CD14-positive monocyte (primary cell): Measurements from ENCODE around the gene GPR34. TPM values are rescaled to one million over a fixed set of nuclear protein-coding genes. Genes with fewer than 3 reads are reported as not detected.

ENCODE experiments used
- DNase-seq, 3 donors: peaks; one replicate each; pipeline ENCODE4 v3.0.0-alpha.2; 2011 to 2022
- H2AFZ ChIP-seq: 2 replicates; pipeline ENCODE4 v1.6.0; 2012; ENCODE audit warnings: mild to moderate bottlenecking, low read depth, low read length, inconsistent platforms; ENCODE audit not compliant: insufficient read depth, poor library complexity, severe bottlenecking
- H3K27ac ChIP-seq, 2 donors: 1 replicate in 1 of 2; 2 replicates in 1 of 2; pipeline ENCODE4 v1.5.1; 2012 to 2013; ENCODE audit warnings: low read length in 2 of 2, control low read depth in 1 of 2, inconsistent platforms in 1 of 2, low read depth in 1 of 2, mild to moderate bottlenecking in 1 of 2
- H3K27me3 ChIP-seq, 2 donors: one replicate each; pipeline versions ENCODE4 v1.6.0 to v1.6.1; 2011 to 2013; ENCODE audit warnings: low read length in 2 of 2; ENCODE audit not compliant: control insufficient read depth in 2 of 2, insufficient read depth in 2 of 2
- H3K36me3 ChIP-seq, 2 donors: replicated peaks in 1 of 2; 1 replicate in 1 of 2; 2 replicates in 1 of 2; pipeline versions ENCODE4 v1.5.1 to v1.6.1; 2012 to 2013; ENCODE audit warnings: low read length in 2 of 2, control low read depth in 1 of 2, inconsistent platforms in 1 of 2, mild to moderate bottlenecking in 1 of 2; ENCODE audit not compliant: insufficient read depth in 2 of 2, control insufficient read depth in 1 of 2
- H3K4me1 ChIP-seq, 2 donors: 1 replicate in 1 of 2; 2 replicates in 1 of 2; pipeline versions ENCODE4 v1.5.1 to v1.6.1; 2012 to 2013; ENCODE audit warnings: low read length in 2 of 2, control low read depth in 1 of 2, inconsistent platforms in 1 of 2, mild to moderate bottlenecking in 1 of 2, moderate library complexity in 1 of 2; ENCODE audit not compliant: insufficient read depth in 2 of 2, control insufficient read depth in 1 of 2
- H3K4me2 ChIP-seq: replicated peaks from 2 replicates; pipeline ENCODE3; 2012; ENCODE audit warnings: low read length, moderate library complexity, mild to moderate bottlenecking; ENCODE audit not compliant: poor library complexity, severe bottlenecking; ENCODE audit errors: extremely low read depth
- H3K4me3 ChIP-seq, 3 experiments: fragments of 200-600 bp in 1 of 3; sonication (generic) in 1 of 3; replicated peaks in 1 of 3; 1 replicate in 2 of 3; 2 replicates in 1 of 3; pipeline ENCODE4 v1.5.1; 2011 to 2013; ENCODE audit warnings: low read length in 3 of 3, mild to moderate bottlenecking in 3 of 3, control low read depth in 2 of 3, low read depth in 2 of 3, inconsistent platforms in 1 of 3, moderate library complexity in 1 of 3
- H3K79me2 ChIP-seq: 2 replicates; pipeline ENCODE4 v1.6.0; 2012; ENCODE audit warnings: mild to moderate bottlenecking, control low read depth, inconsistent platforms, low read length, moderate library complexity; ENCODE audit not compliant: insufficient read depth
- H3K9ac ChIP-seq: 2 replicates; pipeline ENCODE4 v1.6.0; 2017; ENCODE audit warnings: low read length, mild to moderate bottlenecking; ENCODE audit not compliant: insufficient read depth, poor library complexity, severe bottlenecking
- H3K9me3 ChIP-seq, 2 donors: replicated peaks in 1 of 2; 1 replicate in 1 of 2; 2 replicates in 1 of 2; pipeline versions ENCODE4 v1.5.1 to v1.6.1; 2012 to 2013; ENCODE audit warnings: low read length in 2 of 2, control low read depth in 1 of 2; ENCODE audit not compliant: control insufficient read depth in 1 of 2, insufficient read depth in 1 of 2
- H4K20me1 ChIP-seq: 2 replicates; pipeline ENCODE4 v1.6.0; 2012; ENCODE audit warnings: mild to moderate bottlenecking, low read length, control low read depth, moderate library complexity; ENCODE audit not compliant: insufficient read depth
- H3K27ac Mint-ChIP-seq, 7 donors: one replicate each; pipeline ENCODE4 v1.8.0; 2020; ENCODE audit warnings: mild to moderate bottlenecking in 7 of 7, mixed read lengths in 7 of 7, moderate library complexity in 6 of 7, inconsistent platforms in 2 of 7
- H3K27me3 Mint-ChIP-seq, 3 donors: one replicate each; pipeline ENCODE4 v1.8.0; 2021 to 2022; ENCODE audit warnings: low read depth in 3 of 3, mild to moderate bottlenecking in 3 of 3, mixed read lengths in 3 of 3, moderate library complexity in 3 of 3, inconsistent platforms in 1 of 3
- H3K36me3 Mint-ChIP-seq, 2 donors: one replicate each; pipeline ENCODE4 v1.8.0; 2020; ENCODE audit warnings: mixed read lengths in 2 of 2, inconsistent platforms in 1 of 2, mild to moderate bottlenecking in 1 of 2
- H3K4me1 Mint-ChIP-seq: one replicate; pipeline ENCODE4 v1.8.0; 2020; ENCODE audit warnings: mild to moderate bottlenecking, mixed read lengths
- H3K4me3 Mint-ChIP-seq, 2 donors: one replicate each; pipeline ENCODE4 v1.8.0; 2020; ENCODE audit warnings: mild to moderate bottlenecking in 2 of 2, mixed read lengths in 2 of 2, moderate library complexity in 1 of 2
- H3K9me3 Mint-ChIP-seq, 7 donors: one replicate each; pipeline ENCODE4 v1.8.0; 2020 to 2022; ENCODE audit warnings: mixed read lengths in 7 of 7, mild to moderate bottlenecking in 6 of 7, moderate library complexity in 6 of 7, inconsistent platforms in 2 of 7
- CTCF ChIP-seq: fragments of 200-600 bp; IDR thresholded peaks from one replicate; pipeline ENCODE4 v1.8.0; 2022; ENCODE audit warnings: antibody characterized with exemption, mild to moderate bottlenecking
- WGBS: methylation state at CpG from one replicate; pipeline ENCODE4 v1.1.5; 2013; ENCODE audit warnings: missing lambda C conversion rate; ENCODE audit not compliant: insufficient coverage; 5-methylcytosine and 5-hydroxymethylcytosine counted together
- intact Hi-C, 2 donors: fragments of 100-400 bp; cut with micrococcal nuclease; formaldehyde crosslinking; loops; one replicate each; pipeline versions ENCODE4 v1.15.0 to v1.15.1; 2023
- polyA plus RNA-seq, 3 donors: library from polyadenylated mRNA; depleted of rRNA in 1 of 3; unstranded in 2 of 3; stranded (reverse) in 1 of 3; fragments of 300-500 nt in 2 of 3; fragments of >200 nt in 1 of 3; fragmentation: Illumina TruSeq in 2 of 3; gene quantifications; 1 replicate in 2 of 3; 2 replicates in 1 of 3; pipeline ENCODE4 v1.2.3, GENCODE V29; 2012 to 2021

GPR34 gene
- polyA plus RNA-seq, 3 donors = 6.1 to 20.3 (median 14.8) TPM

- Histone ChIP-seq H3K9me3 (no peaks in the 10 kb centered on the region), H3K4me2 (peak overlapping the region; percentile 60), H3K27me3 (no peaks in the 10 kb centered on the region), H2AFZ (no peak overlapping the region), H4K20me1 (no peaks in the 10 kb centered on the region), H3K36me3 (no peaks in the 10 kb centered on the region), H3K27ac (peak overlapping the region; percentile 70 to 76), H3K79me2 (no peaks in the 10 kb centered on the region), H3K4me1 (peaks cover 42 to 57% of the 10 kb centered on the region in 2 donors), H3K9ac (no peak overlapping the region), H3K4me3 (peak overlapping the region in 1 of 3 experiments; percentile 41)
- H3K4me1 Mint-ChIP-seq = peaks cover 47% of the 10 kb centered on the region
- no CpG with 5 or more reads among the region's 1 CpG for WGBS
- H3K9me3 Mint-ChIP-seq = no peaks in the 10 kb centered on the region
- TF ChIP-seq CTCF = no peak
- intact Hi-C loops = no loop called here
- peak overlapping the region in 1 of 2 donors; percentile 55 for H3K4me3 Mint-ChIP-seq
- peaks cover 0 to 11% (median 0%) of the 10 kb centered on the region in 3 donors for H3K27me3 Mint-ChIP-seq
- peaks cover 0 to 4% of the 10 kb centered on the region in 2 donors for H3K36me3 Mint-ChIP-seq
- no peak for DNase-seq
- peak overlapping the region; percentile 68 to 93 (median 82) for H3K27ac Mint-ChIP-seq
These were observed 16.3 kb downstream of the GPR34 start for GRCh38 chrX:41705042-41705441.

GRCh38 chrX:41705680-41706374 lies 17.1 kb downstream of the GPR34 start:
- peak overlapping the region in 1 of 2 donors; percentile 60 for H3K4me3 Mint-ChIP-seq
- Histone ChIP-seq H3K27me3 (peaks cover 0 to 2% of the 10 kb centered on the region in 2 donors), H3K9me3 (no peaks in the 10 kb centered on the region), H3K4me3 (peak overlapping the region in 1 of 3 experiments; percentile 41), H2AFZ (peak overlapping the region; percentile 15), H3K36me3 (no peaks in the 10 kb centered on the region), H3K79me2 (no peaks in the 10 kb centered on the region), H3K4me2 (peak overlapping the region; percentile 60), H3K9ac (no peak overlapping the region), H3K4me1 (peaks cover 42 to 57% of the 10 kb centered on the region in 2 donors), H3K27ac (peak overlapping the region; percentile 70 to 76), H4K20me1 (no peaks in the 10 kb centered on the region)
- peaks cover 0 to 4% of the 10 kb centered on the region in 2 donors for H3K36me3 Mint-ChIP-seq
- peaks cover 47% of the 10 kb centered on the region for H3K4me1 Mint-ChIP-seq
- no peaks in the 10 kb centered on the region for H3K9me3 Mint-ChIP-seq
- peak overlapping the region; percentile 76 to 93 (median 84) for H3K27ac Mint-ChIP-seq
- peaks cover 0 to 11% (median 0%) of the 10 kb centered on the region in 3 donors for H3K27me3 Mint-ChIP-seq
- intact Hi-C loops = no loop called here
- no peak for TF ChIP-seq CTCF
- no CpG with 5 or more reads among the region's 3 CpGs for WGBS
- DNase-seq = peak; percentile 48 to 58 (median 51)
